Cardiac septum (tissue), 1 donor: ENCODE data around the gene MICU1. TPM values are rescaled to one million over a fixed set of nuclear protein-coding genes. Genes with fewer than 3 reads are reported as not detected.
"Not testable (repeated sequence)": the region's sequence is repeated elsewhere in the genome, so short reads cannot be mapped to it uniquely, and the experiment has no call there.

Source experiments
- DNase-seq: peaks from one replicate; pipeline ENCODE4 v3.0.0-alpha.2; 2020; ENCODE audit warnings: low spot score
- intact Hi-C: fragments of 100-400 bp; cut with DNase I; formaldehyde crosslinking; loops from one replicate; pipeline ENCODE4 v1.14.0; 2022
- total RNA-seq: library from RNA; stranded (reverse); fragmentation: NEBNext Ultra II Directional; extraction: Animal tissue kit (Norgen Biotek cat#: 25700); gene quantifications from one replicate; pipeline ENCODE4 v1.2.1, GENCODE V29; 2021
- donor health status: DM: no; HTN: no; CAD: no.

Gene MICU1
- total RNA-seq, 1 donor from 2014 or later, result 43.2 TPM

DNA sequence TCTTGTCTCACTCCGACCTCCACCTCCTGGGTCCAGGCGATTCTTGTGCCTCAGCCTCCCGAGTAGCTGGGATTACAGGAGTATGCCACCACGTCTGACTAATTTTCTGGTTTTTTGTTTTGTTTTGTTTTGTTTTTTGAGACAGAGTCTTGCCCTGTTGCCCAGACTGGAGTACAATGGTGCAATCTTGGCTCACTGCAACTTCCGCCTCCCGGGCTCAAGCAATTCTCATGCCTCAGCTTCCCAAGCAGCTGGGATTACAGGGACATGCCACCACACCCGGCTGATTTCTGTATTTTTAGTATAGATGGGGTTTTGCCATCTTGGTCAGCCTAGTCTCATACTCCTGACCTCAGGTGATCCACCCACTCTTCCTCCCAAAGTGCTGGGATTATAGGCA is 158.8 kb downstream of the MICU1 start:
- DNase-seq, intact Hi-C loops: not testable (repeated sequence)

DNA sequence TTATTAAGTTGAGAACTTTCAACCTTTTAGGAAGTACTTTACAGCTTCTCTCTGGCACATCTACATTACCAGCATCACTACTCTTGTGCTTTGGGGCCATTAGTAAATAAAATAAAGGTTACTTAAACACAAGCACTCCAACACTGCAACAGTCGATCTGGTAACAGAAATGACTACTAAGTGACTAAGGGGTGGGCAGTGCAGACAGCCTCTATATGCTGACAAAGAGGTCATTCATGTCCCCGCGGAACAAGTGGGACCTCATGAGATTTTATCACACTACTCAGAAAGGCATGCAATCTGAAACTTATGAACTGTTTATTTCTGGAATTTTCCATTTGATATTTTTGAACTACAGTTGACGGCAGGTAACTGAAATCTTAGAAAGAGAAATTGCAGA is 159.9 kb downstream of the MICU1 start:
- DNase-seq, result no peak
- intact Hi-C loops, result no loop called here

DNA sequence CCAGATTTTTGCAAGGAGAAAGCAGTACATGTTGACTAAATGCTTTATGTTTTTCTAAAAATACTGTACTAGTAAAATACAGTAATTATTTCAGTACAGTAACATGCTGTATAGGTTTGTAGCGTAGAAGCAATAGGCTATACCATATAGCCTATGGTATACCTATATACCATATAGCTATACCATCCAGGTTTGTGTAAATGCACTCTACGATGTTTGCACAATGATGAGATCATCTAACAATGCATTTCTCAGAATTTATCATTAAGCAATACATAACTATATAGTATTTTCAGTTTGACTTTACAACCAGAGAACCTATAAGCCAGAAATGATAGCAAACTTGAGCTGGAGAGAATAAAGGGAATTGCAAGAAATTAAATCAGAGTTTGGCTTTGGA is 161.4 kb downstream of the MICU1 start:
- intact Hi-C loops, result no loop called here

DNA sequence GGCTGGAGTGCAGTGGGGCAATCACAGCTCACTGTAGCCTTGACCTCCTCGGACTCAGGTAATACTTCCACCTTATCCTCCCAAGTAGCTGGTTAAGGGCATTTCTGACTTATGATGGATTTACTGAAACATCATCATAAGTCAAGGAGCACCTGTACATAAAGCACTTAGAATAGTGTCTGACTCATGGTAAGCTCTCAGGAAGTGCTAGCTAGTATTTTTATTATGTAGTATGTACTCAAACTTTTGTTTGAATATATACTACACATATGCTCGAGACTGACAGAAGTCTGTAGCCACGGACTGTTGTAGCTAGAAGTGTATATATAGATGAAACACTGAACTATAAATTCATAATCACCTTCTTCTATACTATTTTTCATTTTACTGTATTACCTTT is 163.6 kb downstream of the MICU1 start:
- intact Hi-C loops, result no loop called here
- no peak for DNase-seq

More for the DNA sequence above, 161.4 kb downstream of the MICU1 start:
- no peak for DNase-seq

DNA sequence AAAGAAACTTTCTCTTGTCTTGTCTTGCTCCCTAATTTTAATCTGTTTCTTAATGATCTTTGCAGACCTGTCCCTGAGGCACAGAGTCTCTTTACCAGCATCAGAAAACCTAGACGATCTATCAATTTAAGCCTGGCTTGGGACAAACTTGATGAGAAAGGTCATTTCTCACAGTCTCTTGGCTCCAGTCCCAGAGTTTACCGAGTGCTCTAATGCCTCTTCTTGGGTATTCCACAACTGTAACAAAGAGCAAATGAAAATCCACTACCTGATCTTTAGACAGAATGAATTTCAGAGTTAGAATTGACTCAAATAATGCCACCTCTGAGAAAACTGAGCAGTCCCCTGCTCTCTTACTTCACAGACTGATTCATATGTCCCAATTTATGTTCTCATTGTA is 164.8 kb downstream of the MICU1 start:
- no peak for DNase-seq
- intact Hi-C loops, result no loop called here

DNA sequence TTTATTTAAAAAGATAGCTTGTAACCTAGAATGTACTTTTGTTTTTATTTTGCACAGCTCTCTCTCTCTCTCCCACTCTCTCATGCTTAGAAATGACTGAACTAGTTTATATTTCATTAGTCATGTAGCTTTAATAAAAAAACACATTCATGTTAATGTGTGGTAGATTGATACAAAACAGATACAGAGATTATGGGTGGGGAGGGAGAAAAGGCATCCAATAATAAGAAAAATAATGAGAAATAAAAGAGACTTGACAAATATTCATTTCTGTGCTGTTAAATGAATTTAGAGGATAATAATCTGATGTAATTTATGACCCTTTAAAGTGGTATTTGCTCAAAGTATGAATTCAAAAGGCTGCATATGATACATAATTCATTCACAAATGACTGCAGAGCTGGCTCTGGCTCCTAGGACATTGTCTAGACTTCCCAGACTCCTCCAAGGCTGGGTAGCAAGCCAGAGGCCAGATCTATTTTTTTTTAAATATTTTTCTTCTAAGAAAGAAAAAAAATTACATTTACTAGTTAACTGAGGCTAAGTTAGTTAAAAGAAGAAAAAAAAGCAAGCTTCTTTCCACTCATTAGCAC is 165.5 kb downstream of the MICU1 start:
- no peak for DNase-seq
- intact Hi-C loops, result no loop called here

DNA sequence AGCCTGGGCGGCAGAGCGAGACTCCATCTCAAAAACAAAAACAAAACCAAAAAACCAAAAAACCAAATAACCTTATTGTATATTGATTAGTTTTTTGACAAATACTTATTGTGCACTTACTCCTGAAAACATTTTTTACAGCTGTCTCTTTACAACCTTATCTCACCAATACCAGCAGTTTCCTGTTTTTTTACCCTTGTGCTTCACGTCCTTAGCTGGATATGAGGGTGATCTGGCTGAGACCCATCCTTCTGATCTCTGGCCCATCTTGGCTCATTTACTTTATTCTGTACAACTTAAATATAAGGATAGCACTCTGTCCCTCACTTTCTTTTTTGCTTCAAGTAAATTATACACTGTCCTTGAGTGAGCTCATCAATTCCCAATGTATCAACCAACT is 166.6 kb downstream of the MICU1 start:
- intact Hi-C loops, result no loop called here
- no peak for DNase-seq

DNA sequence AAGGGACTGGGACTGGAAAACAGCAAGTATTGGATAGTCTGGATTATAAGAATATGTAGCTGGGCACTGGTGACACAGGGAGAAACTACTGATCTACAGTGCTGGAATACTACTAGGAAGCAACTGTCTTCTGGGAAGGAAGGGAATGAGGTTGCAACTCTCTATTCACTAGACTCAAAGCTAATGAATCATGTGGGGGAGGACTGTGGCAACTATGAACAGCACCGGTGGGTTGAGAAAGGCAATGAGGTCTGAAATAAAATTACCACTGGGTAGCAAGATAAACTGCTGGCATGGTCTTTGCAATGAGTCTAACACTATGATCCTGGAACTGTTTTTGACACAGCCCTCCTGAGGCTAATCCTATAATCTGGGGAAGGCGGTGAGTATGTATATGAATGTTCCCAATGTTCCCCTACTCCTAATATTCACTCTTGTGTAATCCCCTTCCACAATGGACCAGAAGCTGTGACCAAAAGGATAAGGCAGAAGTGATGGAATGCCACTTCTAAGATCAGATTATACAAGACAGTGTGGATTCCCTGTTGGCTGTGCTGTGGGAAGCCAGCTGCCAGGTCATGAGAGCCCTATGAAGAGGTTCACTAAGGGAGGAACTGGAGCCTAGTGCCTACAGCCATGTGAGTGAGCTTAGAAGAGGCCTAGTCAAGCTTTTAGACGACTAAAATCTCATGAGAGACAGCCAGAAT is 169.8 kb downstream of the MICU1 start:
- DNase-seq, result no peak
- intact Hi-C loops, result no loop called here

DNA sequence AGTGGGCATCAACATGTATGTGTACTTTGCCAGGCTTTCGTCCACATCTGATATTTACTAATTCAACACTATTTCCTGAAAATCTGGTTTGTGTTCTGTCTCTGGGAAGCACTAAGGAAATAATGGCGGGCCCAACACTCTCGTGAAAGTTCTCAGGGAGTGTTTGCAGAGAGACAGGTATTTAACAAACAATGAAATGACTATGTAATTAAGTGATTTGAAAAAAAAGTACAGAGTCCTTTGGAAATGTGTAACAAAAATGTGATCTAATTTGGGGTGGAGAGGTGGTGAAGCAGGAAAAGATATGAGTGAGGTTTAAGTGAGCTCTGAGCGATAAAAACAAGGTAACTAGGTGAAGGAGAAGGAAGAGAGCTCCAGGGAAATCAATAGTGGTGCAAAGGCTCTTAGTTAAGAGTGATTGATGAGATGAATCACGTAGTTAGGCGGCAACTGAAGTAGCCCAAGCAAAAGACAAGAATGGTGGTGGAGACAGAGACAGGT is 175.9 kb downstream of the MICU1 start:
- intact Hi-C loops, result no loop called here
- DNase-seq, result no peak

DNA sequence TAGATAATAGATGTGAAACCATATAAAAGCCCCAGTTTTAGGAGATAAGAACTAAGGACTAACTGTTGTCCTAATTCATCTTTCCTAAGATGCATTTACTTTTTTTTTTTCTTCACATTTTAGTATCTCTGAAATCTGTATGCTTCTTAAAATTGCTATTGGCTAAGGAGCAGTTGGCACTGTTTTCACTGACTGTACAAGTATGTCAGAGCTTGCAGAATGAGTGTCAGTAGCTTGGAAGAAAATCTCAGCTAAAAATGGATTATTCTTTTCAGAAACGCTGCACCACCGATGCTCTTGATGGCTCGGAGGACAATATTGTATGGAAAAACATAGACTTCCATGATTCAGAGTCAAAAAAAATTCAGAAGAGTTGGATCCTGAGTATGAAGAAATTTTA is 180.0 kb downstream of the MICU1 start:
- intact Hi-C loops, result no loop called here
- DNase-seq, result no peak

DNA sequence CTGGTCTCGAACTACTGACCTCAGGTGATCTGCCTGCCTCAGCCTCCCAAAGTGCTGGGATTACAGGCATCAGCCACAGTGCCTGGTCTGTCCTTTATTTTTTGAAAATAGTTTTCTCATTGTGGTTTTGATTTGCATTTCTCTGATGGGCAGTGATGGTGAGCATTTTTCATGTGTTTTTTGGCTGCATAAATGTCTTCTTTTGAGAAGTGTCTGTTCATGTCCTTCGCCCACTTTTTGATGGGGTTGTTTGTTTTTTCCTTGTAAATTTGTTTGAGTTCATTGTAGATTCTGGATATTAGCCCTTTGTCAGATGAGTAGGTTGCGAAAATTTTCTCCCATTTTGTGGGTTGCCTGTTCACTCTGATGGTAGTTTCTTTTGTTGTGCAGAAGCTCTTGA is 182.9 kb downstream of the MICU1 start:
- intact Hi-C loops, DNase-seq: not testable (repeated sequence)

DNA sequence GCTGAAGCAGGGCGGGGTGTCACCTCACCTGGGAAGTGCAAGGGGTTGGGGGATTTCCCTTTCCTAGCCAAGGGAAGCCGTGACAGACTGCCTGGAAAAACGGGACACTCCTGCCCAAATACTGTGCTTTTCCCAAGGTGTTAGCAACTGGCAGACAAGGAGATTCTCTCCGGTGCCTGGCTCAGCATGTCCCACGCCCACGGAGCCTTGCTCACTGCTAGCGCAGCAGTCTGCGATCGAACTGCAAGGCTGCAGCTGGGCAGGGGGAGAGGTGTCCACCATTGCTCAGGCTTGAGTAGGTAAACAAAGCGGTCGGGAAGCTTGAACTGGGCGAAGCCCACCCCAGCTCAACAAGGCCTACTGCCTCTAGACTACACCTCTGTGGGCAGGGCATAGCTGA is 190.3 kb downstream of the MICU1 start:
- intact Hi-C loops, result no loop called here
- no peak for DNase-seq

DNA sequence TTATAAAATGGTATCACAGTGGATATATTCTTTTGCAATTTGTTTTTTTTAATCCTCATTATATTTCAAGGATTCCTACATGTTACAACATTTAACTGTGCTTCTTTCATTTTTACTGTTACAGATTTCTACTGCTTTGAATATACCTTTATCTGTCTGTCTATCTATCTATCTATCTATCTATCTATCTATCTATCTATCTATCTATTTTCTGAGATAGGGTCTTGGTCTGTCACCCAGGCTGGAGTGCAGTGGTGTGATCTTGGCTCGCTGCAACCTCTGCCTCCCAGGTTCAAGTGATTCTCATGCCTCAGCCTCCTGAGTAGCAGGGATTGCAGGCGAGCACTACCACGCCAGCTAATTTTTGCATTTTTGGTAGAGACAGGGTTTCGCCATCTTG is 194.9 kb downstream of the MICU1 start:
- intact Hi-C loops, DNase-seq: not testable (repeated sequence)

DNA sequence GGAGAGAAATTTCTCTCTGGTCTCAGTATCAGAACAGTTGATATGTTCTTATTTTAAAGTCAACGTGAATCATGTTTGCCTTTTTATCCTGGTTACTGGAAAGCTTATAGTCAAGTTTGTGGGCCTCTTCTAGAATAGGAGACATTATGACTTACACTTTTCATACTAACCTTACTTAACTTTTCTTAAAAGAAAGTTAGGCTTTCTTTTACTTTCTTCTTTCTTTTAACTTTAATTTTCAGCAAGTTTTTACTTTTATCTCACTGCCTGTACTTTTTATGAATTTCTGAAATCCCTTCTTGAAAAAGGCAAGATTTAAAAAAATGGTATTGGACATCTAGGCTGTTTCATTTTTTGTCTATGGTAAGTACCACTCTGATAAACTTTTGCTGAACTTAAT is 195.9 kb downstream of the MICU1 start:
- no peak for DNase-seq
- intact Hi-C loops, result no loop called here

DNA sequence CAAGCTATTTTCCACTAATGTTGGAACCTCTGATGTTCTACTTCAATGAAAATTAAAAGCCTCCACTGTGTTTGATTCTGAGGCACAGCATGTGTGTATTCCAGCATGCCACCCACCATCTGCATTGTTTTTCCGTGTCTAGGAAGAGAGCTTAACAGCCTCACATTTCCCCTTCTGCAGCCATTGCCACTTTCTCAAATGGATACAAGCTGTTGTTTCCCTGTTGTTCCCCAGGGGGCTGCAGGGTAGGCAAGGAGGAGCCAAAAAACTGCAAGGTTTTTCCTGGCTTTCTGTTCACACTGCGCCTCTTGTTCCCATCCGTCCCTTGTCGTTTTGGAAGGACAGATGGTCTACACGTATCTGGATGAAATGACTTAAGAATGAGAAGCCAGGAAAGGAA is 198.9 kb downstream of the MICU1 start:
- intact Hi-C loops, result no loop called here
- no peak for DNase-seq

DNA sequence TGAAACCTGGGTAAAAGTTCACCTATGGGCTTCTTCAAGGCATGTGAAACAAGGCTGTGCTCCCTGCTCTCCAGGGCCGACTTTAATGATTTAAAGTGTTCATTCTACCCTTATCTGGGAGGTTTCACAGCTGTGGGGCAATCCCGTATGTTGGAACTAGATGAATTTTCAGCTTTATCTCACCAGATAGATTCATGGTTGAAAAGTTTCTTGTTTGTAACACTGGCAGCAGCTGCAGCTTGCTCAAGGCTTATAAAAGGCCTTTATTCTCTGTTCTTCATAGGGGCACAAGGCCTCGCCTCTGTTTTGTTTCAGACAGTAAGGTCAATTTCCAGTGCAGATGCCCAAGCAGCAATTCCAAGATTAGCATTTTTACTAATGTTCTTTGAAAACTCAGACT is 200.7 kb downstream of the MICU1 start:
- no peak for DNase-seq
- intact Hi-C loops, result no loop called here

DNA sequence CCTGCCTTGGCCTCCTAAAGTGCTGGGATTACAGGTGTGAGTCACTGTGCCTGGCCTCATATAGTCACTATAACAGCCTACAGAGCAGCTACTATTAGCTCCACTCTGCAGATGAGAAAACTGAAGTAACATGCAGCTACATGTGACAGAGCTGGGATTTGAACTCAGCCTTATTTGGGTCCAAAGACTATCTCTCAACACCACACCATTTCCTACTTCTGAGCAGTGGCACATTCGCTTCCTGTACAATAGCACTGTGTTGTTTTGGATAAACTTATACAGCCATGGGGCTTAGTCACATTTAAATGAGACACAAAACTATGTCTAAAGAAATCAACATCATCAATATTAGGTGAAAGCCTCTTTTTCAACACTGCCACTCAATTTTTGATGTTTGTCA is 201.3 kb downstream of the MICU1 start:
- intact Hi-C loops, result no loop called here
- DNase-seq, result no peak

DNA sequence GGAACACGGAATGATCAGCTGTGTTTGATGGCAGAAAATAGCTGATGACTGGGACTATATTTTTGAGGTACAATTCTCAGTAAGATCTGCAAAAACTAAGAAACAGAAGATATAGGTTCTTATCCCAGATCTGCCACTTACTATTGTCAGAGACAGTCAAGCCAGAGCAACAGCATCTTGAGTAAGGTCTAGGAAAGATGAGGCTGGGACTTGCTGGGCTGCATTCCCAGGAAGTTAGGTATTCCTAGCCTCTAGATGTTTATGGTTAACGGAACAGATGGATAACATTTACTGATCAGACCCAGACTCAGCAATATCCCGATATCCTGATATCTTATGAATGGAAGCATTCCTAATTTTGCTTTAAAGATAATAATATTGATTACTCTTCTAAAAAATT is 202.5 kb downstream of the MICU1 start:
- no peak for DNase-seq
- intact Hi-C loops, result no loop called here

DNA sequence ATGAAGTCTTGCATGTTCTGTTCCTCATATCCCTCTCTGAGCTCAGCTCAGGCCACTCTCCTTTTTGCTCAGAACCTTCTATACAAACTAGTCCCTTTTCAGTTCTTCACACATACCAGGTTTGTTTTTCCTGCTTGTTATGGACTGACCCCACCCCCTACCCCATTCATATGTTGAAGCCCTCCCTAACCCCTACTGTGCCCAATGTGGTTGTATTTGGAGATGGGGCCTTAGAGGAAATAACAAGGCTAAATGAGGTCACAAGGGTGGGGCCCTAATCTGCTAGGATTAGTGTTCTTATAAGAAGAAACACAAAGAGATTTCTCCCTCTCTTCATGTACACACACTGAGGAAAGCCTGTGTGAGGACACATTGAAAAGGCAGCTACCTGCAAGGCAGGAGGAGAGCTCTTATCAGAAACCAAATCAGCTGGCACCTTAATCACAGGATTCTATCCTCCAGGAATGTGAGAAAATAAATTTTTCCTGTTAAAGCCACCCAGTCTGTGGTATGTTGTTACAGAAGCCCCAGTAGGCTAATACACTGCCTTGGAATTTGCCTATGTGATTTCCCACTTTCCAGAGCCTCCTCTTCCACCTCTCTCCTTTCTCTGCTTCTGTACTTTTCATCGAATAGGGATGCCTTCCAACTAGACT is 203.9 kb downstream of the MICU1 start:
- no peak for DNase-seq
- intact Hi-C loops, result no loop called here

DNA sequence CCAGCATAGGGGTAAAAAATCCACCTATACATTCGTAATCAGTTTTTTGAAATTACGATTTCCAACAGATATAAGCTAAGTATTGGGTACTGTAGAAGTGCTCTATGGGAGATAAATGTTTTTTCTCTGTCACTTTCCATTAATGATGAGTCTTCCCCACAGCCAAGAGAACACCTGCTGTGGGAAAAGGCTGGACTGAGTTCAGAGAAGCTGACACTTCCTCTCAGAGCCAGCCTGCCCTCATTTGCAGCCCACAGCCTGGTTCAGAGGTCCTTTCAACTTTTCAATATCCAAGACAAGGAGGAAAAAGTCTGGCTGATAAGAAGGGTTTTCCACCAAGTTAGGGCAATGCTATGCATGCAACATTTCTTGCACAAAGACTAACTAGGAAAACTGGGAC is 206.6 kb downstream of the MICU1 start:
- no peak for DNase-seq
- intact Hi-C loops, result no loop called here

DNA sequence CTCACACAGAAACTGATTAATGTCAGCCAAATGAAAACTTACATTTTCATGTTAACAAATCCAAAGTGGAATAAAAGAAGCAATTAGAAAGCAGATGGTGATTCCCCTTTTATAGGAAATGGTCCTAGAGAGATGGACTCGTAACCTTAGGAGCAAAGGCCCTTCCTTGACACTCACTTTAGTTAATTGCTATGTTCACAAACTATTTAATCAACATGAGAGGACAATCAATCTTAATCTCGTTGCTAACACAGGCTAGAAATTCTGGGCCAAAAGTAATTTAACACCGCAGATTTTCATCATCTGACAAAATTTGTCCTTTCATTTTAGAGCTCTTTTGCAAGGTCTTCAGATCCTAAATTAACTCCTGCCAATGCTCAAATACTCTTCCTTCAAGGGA is 207.2 kb downstream of the MICU1 start:
- no peak for DNase-seq
- intact Hi-C loops, result no loop called here
